H9 (cell line): ENCODE results near the gene PERM1. TPM values are rescaled to one million over a fixed set of nuclear protein-coding genes. Genes with fewer than 3 reads are reported as not detected.

Experiments used
- DNase-seq: peaks from one replicate; pipeline ENCODE4 v3.0.0-alpha.2; 2017
- H2AFZ ChIP-seq: one replicate; pipeline ENCODE4 v1.6.1; 2013; ENCODE audit warnings: mild to moderate bottlenecking, low read length, control low read depth, moderate library complexity
- H2AK5ac ChIP-seq: 2 replicates; pipeline ENCODE4 v1.6.1; 2013; ENCODE audit warnings: low read length, control low read depth, mixed read lengths; ENCODE audit not compliant: insufficient read length
- H2BK120ac ChIP-seq: one replicate; pipeline ENCODE4 v1.6.1; 2013; ENCODE audit warnings: low read depth, mild to moderate bottlenecking, low read length, control low read depth, inconsistent platforms; ENCODE audit not compliant: poor library complexity, severe bottlenecking
- H2BK12ac ChIP-seq: 2 replicates; pipeline ENCODE4 v1.6.1; 2013; ENCODE audit warnings: low read length, control low read depth, mixed read lengths, low read depth; ENCODE audit not compliant: insufficient read length
- H2BK15ac ChIP-seq: 2 replicates; pipeline ENCODE4 v1.6.1; 2013; ENCODE audit warnings: low read depth, low read length, control low read depth
- H2BK20ac ChIP-seq: one replicate; pipeline ENCODE4 v1.6.1; 2013; ENCODE audit warnings: low read depth, mild to moderate bottlenecking, low read length, control low read depth, inconsistent platforms; ENCODE audit not compliant: poor library complexity, severe bottlenecking
- H2BK5ac ChIP-seq: 2 replicates; pipeline ENCODE4 v1.6.1; 2013; ENCODE audit warnings: low read length, control low read depth, mixed read lengths; ENCODE audit not compliant: insufficient read length
- H3K14ac ChIP-seq: 2 replicates; pipeline ENCODE4 v1.6.1; 2013; ENCODE audit warnings: low read length, control low read depth; ENCODE audit not compliant: insufficient read depth
- H3K18ac ChIP-seq: 2 replicates; pipeline ENCODE4 v1.6.1; 2013; ENCODE audit warnings: low read depth, mild to moderate bottlenecking, mixed read lengths, low read length, control low read depth; ENCODE audit not compliant: insufficient read length
- H3K23ac ChIP-seq: 2 replicates; pipeline ENCODE4 v1.6.1; 2013; ENCODE audit warnings: low read length, control low read depth, mixed read lengths, low read depth; ENCODE audit not compliant: insufficient read length
- H3K23me2 ChIP-seq: 2 replicates; pipeline ENCODE4 v1.6.1; 2013; ENCODE audit warnings: low read depth, mild to moderate bottlenecking, mixed read lengths, low read length, control low read depth; ENCODE audit not compliant: insufficient read length, poor library complexity, severe bottlenecking
- H3K27ac ChIP-seq: 2 replicates; pipeline ENCODE4 v1.5.1; 2013; ENCODE audit warnings: low read length, control low read depth, mixed read lengths, low read depth; ENCODE audit not compliant: insufficient read length
- H3K27me3 ChIP-seq: 2 replicates; pipeline ENCODE4 v1.6.1; 2013; ENCODE audit warnings: low read length, control low read depth, inconsistent platforms; ENCODE audit not compliant: insufficient read depth
- H3K4ac ChIP-seq: 2 replicates; pipeline ENCODE4 v1.6.1; 2013; ENCODE audit warnings: low read depth, mild to moderate bottlenecking, control low read depth, inconsistent platforms, low read length, moderate library complexity
- H3K4me1 ChIP-seq: 2 replicates; pipeline ENCODE4 v1.6.1; 2013; ENCODE audit warnings: low read length, control low read depth, inconsistent platforms; ENCODE audit not compliant: insufficient read depth
- H3K4me2 ChIP-seq: 2 replicates; pipeline ENCODE4 v1.6.1; 2013; ENCODE audit warnings: low read length, control low read depth, mixed read lengths; ENCODE audit not compliant: insufficient read length, insufficient read depth
- H3K56ac ChIP-seq: 2 replicates; pipeline ENCODE4 v1.6.1; 2013; ENCODE audit warnings: low read depth, mild to moderate bottlenecking, mixed read lengths, low read length, control low read depth; ENCODE audit not compliant: insufficient read length
- H3K79me1 ChIP-seq: 2 replicates; pipeline ENCODE4 v1.6.1; 2013; ENCODE audit warnings: low read depth, mild to moderate bottlenecking, moderate library complexity, low read length, control low read depth, inconsistent platforms; ENCODE audit not compliant: insufficient read depth, poor library complexity, severe bottlenecking
- H3K79me2 ChIP-seq: 2 replicates; pipeline ENCODE4 v1.6.1; 2013; ENCODE audit warnings: low read length, control low read depth, inconsistent platforms; ENCODE audit not compliant: insufficient read depth
- H3K9ac ChIP-seq: 2 replicates; pipeline ENCODE4 v1.6.1; 2013; ENCODE audit warnings: low read length, control low read depth, mixed read lengths; ENCODE audit not compliant: insufficient read length; ENCODE audit errors: extremely low read depth
- H3K9me3 ChIP-seq: one replicate; pipeline ENCODE4 v1.6.1; 2013; ENCODE audit warnings: low read depth, low read length, inconsistent platforms; ENCODE audit not compliant: control insufficient read depth
- H3T11ph ChIP-seq: one replicate; pipeline ENCODE4 v1.6.1; 2013; ENCODE audit warnings: mild to moderate bottlenecking, low read length, control low read depth, inconsistent platforms
- H4K20me1 ChIP-seq: one replicate; pipeline ENCODE4 v1.6.1; 2013; ENCODE audit not compliant: control insufficient read depth, insufficient read length, insufficient read depth
- H4K5ac ChIP-seq: 2 replicates; pipeline ENCODE4 v1.6.1; 2013; ENCODE audit warnings: low read depth, mild to moderate bottlenecking, mixed read lengths, low read length, control low read depth; ENCODE audit not compliant: insufficient read length
- H4K8ac ChIP-seq: replicated peaks from 2 replicates; pipeline ENCODE4 v1.6.1; 2013; ENCODE audit warnings: low read length, control low read depth, mixed read lengths, low read depth; ENCODE audit not compliant: insufficient read length
- H4K91ac ChIP-seq: 2 replicates; pipeline ENCODE4 v1.6.1; 2013; ENCODE audit warnings: low read depth, mild to moderate bottlenecking, moderate library complexity, mixed read lengths, low read length, control low read depth; ENCODE audit not compliant: insufficient read length
- H3K27ac Mint-ChIP-seq, 3 experiments: 2 replicates in 2 of 3; 3 replicates in 1 of 3; pipeline ENCODE4 v1.8.0; 2020 to 2021; ENCODE audit warnings: mixed read lengths in 3 of 3, mild to moderate bottlenecking in 1 of 3, moderate library complexity in 1 of 3
- H3K27me3 Mint-ChIP-seq: 2 replicates; pipeline ENCODE4 v1.8.0; 2021; ENCODE audit warnings: low read depth, mild to moderate bottlenecking, moderate library complexity, mixed read lengths
- H3K36me3 Mint-ChIP-seq, 3 experiments: 2 replicates in 2 of 3; 3 replicates in 1 of 3; pipeline ENCODE4 v1.8.0; 2020 to 2021; ENCODE audit warnings: low read depth in 3 of 3, mixed read lengths in 3 of 3; ENCODE audit not compliant: insufficient read depth in 1 of 3
- H3K4me1 Mint-ChIP-seq, 2 experiments: 2 replicates each; pipeline ENCODE4 v1.8.0; 2020; ENCODE audit warnings: mixed read lengths in 2 of 2
- H3K4me3 Mint-ChIP-seq, 2 experiments: 2 replicates in 1 of 2; 3 replicates in 1 of 2; pipeline ENCODE4 v1.8.0; 2020 to 2021; ENCODE audit warnings: mild to moderate bottlenecking in 2 of 2, mixed read lengths in 2 of 2, moderate library complexity in 1 of 2
- H3K9me3 Mint-ChIP-seq, 2 experiments: 2 replicates in 1 of 2; 3 replicates in 1 of 2; pipeline ENCODE4 v1.8.0; 2020; ENCODE audit warnings: mild to moderate bottlenecking in 2 of 2, mixed read lengths in 2 of 2, moderate library complexity in 1 of 2
- WGBS: extraction: QIAGEN DNeasy Blood & Tissue Kit; methylation state at CpG from one replicate; pipeline ENCODE4 v1.1.7; 2013; ENCODE audit warnings: missing lambda C conversion rate, low lambda C conversion rate, mixed read lengths; ENCODE audit not compliant: insufficient read length; ENCODE audit errors: extremely low coverage; 5-methylcytosine and 5-hydroxymethylcytosine counted together
- total RNA-seq: library from RNA; stranded (reverse); gene quantifications from 2 replicates; pipeline ENCODE4 v1.2.1, GENCODE V29; 2021
- TF ChIP-seq, protein P1 (sequence below): fragments of 200-600 bp; sonication (generic); conservative IDR thresholded peaks from 3 replicates; pipeline ENCODE4 v1.8.0; 2021; ENCODE audit warnings: antibody characterized with exemption, mild to moderate bottlenecking

Gene PERM1
- total RNA-seq, 1 experiment from 2014 or later = not detected

DNA sequence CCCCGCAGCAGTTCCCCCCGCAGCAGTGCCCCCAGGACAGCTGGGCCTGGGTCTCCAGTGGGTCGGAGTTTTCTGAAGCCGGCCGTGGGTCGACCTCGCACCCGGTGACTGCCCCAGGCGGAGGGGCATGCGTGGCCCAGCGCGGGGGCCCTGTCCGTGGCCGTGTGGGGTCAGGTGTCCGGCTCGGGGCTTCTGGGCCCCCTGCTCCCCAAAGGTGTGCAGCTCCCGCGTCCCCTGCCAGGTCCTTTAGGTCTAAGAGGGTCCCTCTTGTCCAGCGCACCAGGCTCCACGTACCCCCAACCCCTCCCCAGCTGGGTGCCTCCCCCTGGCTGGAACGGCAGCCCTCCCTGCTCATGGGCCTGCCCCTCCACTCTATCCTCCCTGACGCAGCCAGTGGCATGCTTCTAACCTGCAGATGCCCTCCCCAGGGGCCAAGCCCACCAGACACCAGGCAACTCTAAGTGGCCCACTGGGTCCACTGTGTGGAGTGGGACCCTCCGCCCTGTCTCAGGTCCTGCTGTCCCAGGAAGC is 23.9 kb upstream of the PERM1 start:
- Mint-ChIP-seq H3K36me3 (no peaks in the 10 kb centered on the region), H3K27ac (no peak overlapping the region; a peak in 1 of 7 replicates), H3K4me1 (peaks cover 11 to 30% of the 10 kb centered on the region in 2 experiments), H3K27me3 (peaks cover 79% of the 10 kb centered on the region), H3K4me3 (no peak overlapping the region; a peak in 1 of 5 replicates), H3K9me3 (peaks cover 0 to 4% of the 10 kb centered on the region in 2 experiments; a peak in 2 of 5 replicates)
- Histone ChIP-seq H3K14ac (no peak overlapping the region), H3K79me2 (no peaks in the 10 kb centered on the region), H2BK15ac (no peak overlapping the region), H2BK12ac (no peak overlapping the region), H3K79me1 (no peaks in the 10 kb centered on the region), H3K27ac (no peak overlapping the region), H3K23ac (no peak overlapping the region), H3K18ac (no peak overlapping the region), H4K91ac (no peak overlapping the region), H2BK20ac (no peak overlapping the region), H3K4me2 (no peak overlapping the region), H3K27me3 (peaks cover 6% of the 10 kb centered on the region; the same call in 1 of the 2 replicates), H3K56ac (no peak overlapping the region), H3K4me1 (no peaks in the 10 kb centered on the region), H3K9me3 (no peaks in the 10 kb centered on the region), H2AK5ac (no peak overlapping the region), H3T11ph (no peak overlapping the region), H4K20me1 (no peaks in the 10 kb centered on the region), H3K4ac (no peak overlapping the region), H2AFZ (no peak overlapping the region), H4K8ac (no peak overlapping the region), H2BK5ac (no peak overlapping the region), H3K23me2 (peaks cover 7% of the 10 kb centered on the region), H4K5ac (no peak overlapping the region), H3K9ac (no peak overlapping the region), H2BK120ac (no peak overlapping the region)
- TF ChIP-seq, protein P1, sequence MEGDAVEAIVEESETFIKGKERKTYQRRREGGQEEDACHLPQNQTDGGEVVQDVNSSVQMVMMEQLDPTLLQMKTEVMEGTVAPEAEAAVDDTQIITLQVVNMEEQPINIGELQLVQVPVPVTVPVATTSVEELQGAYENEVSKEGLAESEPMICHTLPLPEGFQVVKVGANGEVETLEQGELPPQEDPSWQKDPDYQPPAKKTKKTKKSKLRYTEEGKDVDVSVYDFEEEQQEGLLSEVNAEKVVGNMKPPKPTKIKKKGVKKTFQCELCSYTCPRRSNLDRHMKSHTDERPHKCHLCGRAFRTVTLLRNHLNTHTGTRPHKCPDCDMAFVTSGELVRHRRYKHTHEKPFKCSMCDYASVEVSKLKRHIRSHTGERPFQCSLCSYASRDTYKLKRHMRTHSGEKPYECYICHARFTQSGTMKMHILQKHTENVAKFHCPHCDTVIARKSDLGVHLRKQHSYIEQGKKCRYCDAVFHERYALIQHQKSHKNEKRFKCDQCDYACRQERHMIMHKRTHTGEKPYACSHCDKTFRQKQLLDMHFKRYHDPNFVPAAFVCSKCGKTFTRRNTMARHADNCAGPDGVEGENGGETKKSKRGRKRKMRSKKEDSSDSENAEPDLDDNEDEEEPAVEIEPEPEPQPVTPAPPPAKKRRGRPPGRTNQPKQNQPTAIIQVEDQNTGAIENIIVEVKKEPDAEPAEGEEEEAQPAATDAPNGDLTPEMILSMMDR = no peak
- no CpG with 5 or more reads among the region's 23 CpGs for WGBS
- no peak for DNase-seq
